Measurements from ENCODE around the gene GALNT9. TPM values are rescaled to one million over a fixed set of nuclear protein-coding genes. Genes with fewer than 3 reads are reported as not detected.

GALNT9 gene
- total and polyA plus RNA-seq, 7 donors: 0.28 to 5.0 (median 2.8) TPM; not detected in 2

DNA sequence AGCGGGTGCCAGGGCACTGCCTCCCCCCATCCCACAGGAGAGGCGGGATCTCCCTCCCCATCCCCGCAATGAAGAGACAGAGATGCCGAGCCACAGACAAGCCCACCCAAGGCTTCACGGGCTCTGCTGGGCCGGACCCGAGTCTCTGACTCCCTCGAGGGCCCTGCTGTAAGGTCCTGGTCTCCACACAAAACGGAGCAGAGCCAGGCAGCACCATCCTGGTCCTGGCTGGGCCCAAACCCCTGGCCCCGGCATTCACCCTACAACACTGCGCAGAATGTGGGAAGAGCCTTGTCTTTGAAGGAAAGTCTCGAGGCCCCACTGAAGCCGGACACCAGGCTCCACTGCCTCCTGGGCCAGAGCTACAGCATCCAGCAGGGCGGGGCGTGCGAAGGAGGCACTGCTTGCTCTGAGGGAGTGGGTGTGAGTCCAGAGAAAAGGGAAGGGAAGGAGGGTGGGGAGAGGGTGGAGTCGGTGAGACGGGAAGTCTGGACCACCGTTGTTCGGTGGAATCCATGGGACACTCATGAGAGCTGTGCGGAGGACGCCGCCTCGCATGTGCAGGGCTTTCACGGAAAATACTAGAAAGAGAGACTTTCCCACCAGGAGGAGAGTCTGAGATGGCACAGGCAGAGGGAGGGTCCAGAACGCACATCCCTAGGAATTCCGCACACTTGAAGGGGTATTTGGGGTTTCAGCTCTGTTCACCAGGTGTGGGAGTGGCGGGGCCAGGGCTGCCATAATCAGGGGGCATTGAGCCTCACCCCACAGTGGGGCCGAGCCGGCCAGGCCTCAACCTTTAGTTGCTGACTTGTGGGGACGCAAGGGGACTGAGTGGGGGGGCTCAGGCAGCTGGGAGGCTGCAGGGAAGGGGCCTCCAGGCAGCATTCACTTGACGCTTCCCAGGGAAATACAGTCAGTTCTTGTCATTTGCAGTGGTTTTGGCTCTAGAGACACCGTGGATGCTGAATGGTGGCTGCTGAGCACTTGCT, 36.8 kb downstream of the GALNT9 start:
- WGBS, 2 donors: 91 to 94% methylated on average over 33 of the region's 33 CpGs
- H3K36me3 ChIP-seq: no peaks in the 10 kb centered on the region
- DNase-seq: no peak
- no peaks in the 10 kb centered on the region for H3K4me1 ChIP-seq
- H3K27me3 ChIP-seq: peaks cover 0 to 32% (median 25%) of the 10 kb centered on the region in 3 donors
- no peak overlapping the region for H3K27ac ChIP-seq
- TF ChIP-seq POLR2A (IDR thresholded peaks at IDR 0.05) (no peak), POLR2AphosphoS5 (IDR thresholded peaks at IDR 0.05) (no peak), EP300 (IDR thresholded peaks at IDR 0.05) (no peak)
- TF ChIP-seq, protein P1, sequence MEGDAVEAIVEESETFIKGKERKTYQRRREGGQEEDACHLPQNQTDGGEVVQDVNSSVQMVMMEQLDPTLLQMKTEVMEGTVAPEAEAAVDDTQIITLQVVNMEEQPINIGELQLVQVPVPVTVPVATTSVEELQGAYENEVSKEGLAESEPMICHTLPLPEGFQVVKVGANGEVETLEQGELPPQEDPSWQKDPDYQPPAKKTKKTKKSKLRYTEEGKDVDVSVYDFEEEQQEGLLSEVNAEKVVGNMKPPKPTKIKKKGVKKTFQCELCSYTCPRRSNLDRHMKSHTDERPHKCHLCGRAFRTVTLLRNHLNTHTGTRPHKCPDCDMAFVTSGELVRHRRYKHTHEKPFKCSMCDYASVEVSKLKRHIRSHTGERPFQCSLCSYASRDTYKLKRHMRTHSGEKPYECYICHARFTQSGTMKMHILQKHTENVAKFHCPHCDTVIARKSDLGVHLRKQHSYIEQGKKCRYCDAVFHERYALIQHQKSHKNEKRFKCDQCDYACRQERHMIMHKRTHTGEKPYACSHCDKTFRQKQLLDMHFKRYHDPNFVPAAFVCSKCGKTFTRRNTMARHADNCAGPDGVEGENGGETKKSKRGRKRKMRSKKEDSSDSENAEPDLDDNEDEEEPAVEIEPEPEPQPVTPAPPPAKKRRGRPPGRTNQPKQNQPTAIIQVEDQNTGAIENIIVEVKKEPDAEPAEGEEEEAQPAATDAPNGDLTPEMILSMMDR (IDR thresholded peaks at IDR 0.05): no peak
- no peaks in the 10 kb centered on the region for H3K9me3 ChIP-seq
- no peak overlapping the region for H3K4me3 ChIP-seq
- intact Hi-C loops (cut with DNase I): no loop called here

DNA sequence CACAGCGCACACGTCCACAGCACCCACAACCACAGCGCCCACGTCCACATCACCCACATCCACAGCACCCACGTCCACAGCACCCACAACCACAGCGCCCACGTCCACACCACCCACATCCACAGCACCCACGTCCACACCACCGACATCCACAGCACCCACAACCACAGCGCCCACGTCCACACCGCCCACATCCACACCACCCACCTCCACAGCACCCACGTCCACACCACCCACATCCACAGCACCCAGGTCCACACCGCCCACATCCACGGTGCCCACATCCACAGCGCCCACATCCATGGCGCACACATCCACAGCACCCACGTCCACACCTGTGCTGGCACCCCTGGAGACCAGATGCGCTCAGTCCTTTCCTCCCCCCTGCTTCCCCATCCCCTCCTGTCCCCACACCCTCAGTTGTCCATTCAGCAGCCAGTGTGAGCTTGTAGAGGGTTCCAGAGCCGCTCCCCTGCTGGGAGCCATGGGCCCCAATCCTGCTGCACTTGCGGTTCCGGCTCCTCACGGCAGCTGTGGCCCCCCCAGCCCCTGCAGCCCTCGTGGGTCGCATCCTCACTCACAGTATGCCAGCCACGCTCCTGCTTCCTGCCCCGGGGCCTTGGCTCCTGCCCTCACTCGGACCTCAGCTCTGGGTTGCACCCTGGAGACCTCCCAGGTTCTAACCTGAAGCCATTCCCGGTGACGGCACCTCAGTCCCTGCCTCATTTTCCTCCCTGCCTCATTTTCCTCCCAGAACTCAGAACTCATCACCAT, 37.8 kb downstream of the GALNT9 start:
- Histone ChIP-seq H3K4me3 (no peak overlapping the region), H3K4me1 (peaks cover 0 to 6% (median 3%) of the 10 kb centered on the region in 4 donors), H3K9me3 (no peaks in the 10 kb centered on the region), H3K27me3 (peaks cover 0 to 32% (median 30%) of the 10 kb centered on the region in 3 donors), H3K36me3 (no peaks in the 10 kb centered on the region), H3K27ac (no peak overlapping the region)
- intact Hi-C loops (cut with DNase I): no loop called here
- DNase-seq: no peak
- 96% methylated on average over 29 of the region's 30 CpGs for WGBS, 2 donors
- TF ChIP-seq, protein P1 (IDR thresholded peaks at IDR 0.05): no peak
- TF ChIP-seq EP300 (IDR thresholded peaks at IDR 0.05) (no peak), POLR2AphosphoS5 (IDR thresholded peaks at IDR 0.05) (no peak), POLR2A (IDR thresholded peaks at IDR 0.05) (no peak)

DNA sequence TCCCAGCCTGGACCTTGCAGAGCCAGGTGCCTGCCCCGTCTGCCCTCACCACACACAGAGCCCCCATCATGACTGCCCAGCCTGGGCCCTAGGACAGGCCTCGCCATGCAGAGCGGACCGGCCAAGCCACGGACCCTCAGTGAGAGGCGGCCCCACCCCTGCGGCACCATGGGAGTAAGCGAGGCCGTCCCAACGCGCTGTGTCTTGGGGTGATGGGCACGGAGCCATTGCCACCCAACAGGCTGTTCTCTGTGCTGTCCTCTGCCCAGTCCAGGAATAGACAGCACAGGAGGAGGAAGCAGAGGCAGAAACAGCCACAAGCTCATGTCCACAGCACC, 39.2 kb downstream of the GALNT9 start:
- intact Hi-C loops (cut with DNase I): no loop called here
- Histone ChIP-seq H3K27me3 (peaks cover 0 to 33% (median 23%) of the 10 kb centered on the region in 3 donors), H3K4me1 (peaks cover 0 to 14% (median 11%) of the 10 kb centered on the region in 4 donors), H3K4me3 (no peak overlapping the region), H3K27ac (no peak overlapping the region), H3K9me3 (no peaks in the 10 kb centered on the region), H3K36me3 (no peaks in the 10 kb centered on the region)
- WGBS, 2 donors: 96% methylated on average over 12 of the region's 12 CpGs
- TF ChIP-seq POLR2AphosphoS5 (IDR thresholded peaks at IDR 0.05): no peak
- no peak for TF ChIP-seq POLR2A (IDR thresholded peaks at IDR 0.05)
- no peak for DNase-seq

DNA sequence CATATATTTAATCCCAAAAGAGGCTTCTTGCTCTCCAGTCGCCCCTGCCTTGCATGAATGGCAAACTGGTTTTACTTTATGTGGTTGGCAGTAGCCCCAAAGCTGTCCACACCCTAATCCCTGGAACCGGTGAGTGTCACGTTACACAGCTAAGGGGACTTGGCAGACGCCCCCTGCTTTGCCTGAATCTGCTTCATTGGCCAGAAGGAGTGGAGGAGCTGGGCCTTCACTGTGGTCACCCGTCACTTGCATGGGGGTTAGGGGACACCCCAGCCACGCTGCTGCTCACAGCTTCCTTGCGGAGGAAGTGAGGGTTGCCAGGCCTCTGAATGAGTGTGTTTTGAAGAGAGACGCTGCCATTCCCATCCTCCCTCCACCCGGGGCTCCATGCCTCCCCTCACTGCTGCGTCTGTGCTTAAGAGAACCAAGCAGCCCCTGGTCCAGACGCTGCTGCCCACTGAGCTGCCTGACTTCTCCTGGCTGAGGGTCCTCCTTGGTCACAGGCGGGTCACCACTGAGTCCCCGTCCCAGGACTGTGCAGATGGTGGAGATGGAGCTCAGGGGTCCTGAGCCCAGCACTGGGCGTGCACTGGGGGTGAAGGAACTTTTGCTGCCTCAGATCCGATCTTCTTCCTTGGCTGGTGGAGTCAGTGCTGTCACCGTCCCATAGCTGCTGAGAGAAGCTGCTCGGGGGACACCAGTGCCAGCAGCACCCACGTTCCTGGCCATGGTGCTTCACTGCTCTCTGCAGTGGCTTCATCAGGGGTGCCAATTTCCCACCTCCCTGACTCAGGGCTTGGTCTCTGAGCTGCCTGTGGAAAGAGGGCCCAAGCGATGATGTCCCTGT, 39.8 kb downstream of the GALNT9 start:
- intact Hi-C loops (cut with DNase I): loop anchor here (5.0 kb wide), 1 partner anchor 38 kb away; the partner anchor contains the start of gene GALNT9
- Histone ChIP-seq H3K4me3 (no peak overlapping the region), H3K36me3 (no peaks in the 10 kb centered on the region), H3K9me3 (no peaks in the 10 kb centered on the region), H3K27ac (no peak overlapping the region), H3K27me3 (peaks cover 0 to 27% (median 17%) of the 10 kb centered on the region in 3 donors), H3K4me1 (peaks cover 0 to 14% (median 11%) of the 10 kb centered on the region in 4 donors)
- WGBS, 2 donors: 51 to 64% methylated on average over 19 of the region's 19 CpGs
- TF ChIP-seq POLR2AphosphoS5 (IDR thresholded peaks at IDR 0.05): no peak
- TF ChIP-seq EP300 (IDR thresholded peaks at IDR 0.05): no peak
- TF ChIP-seq, protein P1 (IDR thresholded peaks at IDR 0.05): no peak
- TF ChIP-seq POLR2A (IDR thresholded peaks at IDR 0.05): no peak
- DNase-seq: no peak

All from sigmoid colon (tissue), 7 donors.